Duodenal mucosa (tissue), 2 donors: ENCODE measurements around the gene BRAF.
A peak's percentile ranks its signal among the peaks of the same experiment; 100 is the strongest.
"Not testable (repeated sequence)": the region's sequence is repeated elsewhere in the genome, so short reads cannot be mapped to it uniquely, and the experiment has no call there.

Experiments
- H3K27ac ChIP-seq: one replicate; pipeline ENCODE4 v1.7.0; 2013; ENCODE audit warnings: low read depth, low read length
- H3K27me3 ChIP-seq, 2 donors: one replicate each; pipeline ENCODE4 v1.7.0; 2013; ENCODE audit warnings: low read length in 2 of 2, control low read depth in 1 of 2; ENCODE audit not compliant: insufficient read depth in 2 of 2, control insufficient read depth in 1 of 2
- H3K36me3 ChIP-seq, 2 donors: one replicate each; pipeline ENCODE4 v1.7.0; 2013; ENCODE audit warnings: low read length in 2 of 2, control low read depth in 1 of 2; ENCODE audit not compliant: insufficient read depth in 2 of 2, control insufficient read depth in 1 of 2
- H3K4me1 ChIP-seq, 2 donors: one replicate each; pipeline ENCODE4 v1.7.0; 2013; ENCODE audit warnings: low read length in 2 of 2, control low read depth in 1 of 2; ENCODE audit not compliant: insufficient read depth in 2 of 2, control insufficient read depth in 1 of 2
- H3K4me3 ChIP-seq, 2 donors: one replicate each; pipeline ENCODE4 v1.7.0; 2013; ENCODE audit warnings: low read length in 2 of 2, low read depth in 1 of 2
- H3K9ac ChIP-seq, 2 donors: one replicate each; pipeline ENCODE4 v1.7.0; 2013; ENCODE audit warnings: low read length in 2 of 2, low read depth in 1 of 2
- H3K9me3 ChIP-seq, 2 donors: one replicate each; pipeline ENCODE4 v1.7.0; 2013; ENCODE audit warnings: low read length in 2 of 2, control low read depth in 1 of 2; ENCODE audit not compliant: control insufficient read depth in 1 of 2

BRAF gene

DNA sequence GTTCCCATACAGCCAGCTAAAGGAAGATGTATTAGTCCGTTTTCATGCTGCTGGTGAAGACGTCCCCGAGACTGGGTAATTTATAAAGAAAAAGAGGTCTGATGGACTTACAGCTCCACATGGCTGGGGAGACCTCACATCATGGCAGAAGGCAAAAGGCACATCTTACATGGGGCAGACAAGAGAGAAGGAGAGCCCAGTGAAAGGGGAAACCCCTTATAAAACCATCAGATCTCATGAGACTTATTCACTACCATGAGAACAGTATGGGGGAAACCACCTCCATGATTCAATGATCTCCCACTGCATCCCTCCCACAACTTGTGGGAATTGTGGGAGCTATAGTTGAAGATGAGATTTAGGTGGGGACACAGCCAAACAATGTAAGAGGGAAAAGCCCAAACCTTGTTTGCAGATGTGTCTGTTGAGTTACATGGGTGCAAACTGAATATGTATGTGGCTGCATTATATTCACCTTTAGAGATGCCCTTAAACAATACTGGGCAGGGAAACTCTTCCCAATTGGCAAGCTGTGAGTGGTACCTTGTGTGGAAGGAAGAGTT is 13.1 kb upstream of the BRAF start:
- H3K9ac ChIP-seq = no peak overlapping the region
- H3K9me3 ChIP-seq = no peaks in the 10 kb centered on the region
- H3K27ac ChIP-seq = no peak overlapping the region
- no peak overlapping the region for H3K4me3 ChIP-seq
- H3K4me1 ChIP-seq = no peaks in the 10 kb centered on the region
- H3K36me3 ChIP-seq = no peaks in the 10 kb centered on the region
- no peaks in the 10 kb centered on the region for H3K27me3 ChIP-seq

DNA sequence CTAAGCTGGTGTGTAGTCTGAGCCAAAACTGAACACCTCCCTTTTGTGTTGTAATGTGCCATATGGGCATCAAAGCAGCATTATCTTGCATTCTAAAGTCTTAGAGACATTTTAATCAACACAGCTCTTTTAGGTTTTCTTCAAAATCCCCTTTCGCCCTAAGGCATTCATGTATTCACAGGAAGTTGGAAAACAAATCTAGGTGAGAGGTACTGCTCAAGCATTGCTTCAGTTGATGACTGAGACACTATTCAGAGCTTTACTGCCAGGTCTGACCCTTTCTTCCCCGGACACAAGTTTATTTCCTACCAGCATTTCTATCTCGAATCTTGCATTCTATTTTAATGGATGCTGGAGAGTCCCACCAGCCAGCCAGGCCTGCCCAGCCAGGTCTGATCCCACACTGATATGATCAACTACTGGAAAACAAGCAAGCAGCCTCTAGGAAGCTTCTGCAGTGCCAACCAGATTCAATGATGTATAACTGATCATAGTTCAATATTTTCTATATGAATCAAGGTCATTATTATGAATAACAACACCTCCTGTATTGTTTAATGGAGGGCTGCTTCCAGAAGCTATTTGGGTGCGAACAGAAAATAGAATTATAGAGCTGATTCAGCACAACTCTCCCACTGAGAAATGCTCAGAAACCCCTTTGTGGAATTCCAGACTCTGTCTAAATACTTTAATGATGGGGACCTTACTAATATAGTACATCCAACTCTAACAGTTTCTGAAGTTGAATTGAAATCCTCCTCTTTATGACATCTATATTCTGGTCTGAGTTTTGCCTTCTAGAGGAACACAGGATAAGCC is 4.0 kb upstream of the BRAF start:
- Histone ChIP-seq H3K27ac (no peak overlapping the region), H3K36me3 (no peaks in the 10 kb centered on the region), H3K9me3 (no peaks in the 10 kb centered on the region), H3K4me3 (no peak overlapping the region), H3K9ac (no peak overlapping the region), H3K4me1 (peaks cover 0 to 3% of the 10 kb centered on the region in 2 donors), H3K27me3 (no peaks in the 10 kb centered on the region)

DNA sequence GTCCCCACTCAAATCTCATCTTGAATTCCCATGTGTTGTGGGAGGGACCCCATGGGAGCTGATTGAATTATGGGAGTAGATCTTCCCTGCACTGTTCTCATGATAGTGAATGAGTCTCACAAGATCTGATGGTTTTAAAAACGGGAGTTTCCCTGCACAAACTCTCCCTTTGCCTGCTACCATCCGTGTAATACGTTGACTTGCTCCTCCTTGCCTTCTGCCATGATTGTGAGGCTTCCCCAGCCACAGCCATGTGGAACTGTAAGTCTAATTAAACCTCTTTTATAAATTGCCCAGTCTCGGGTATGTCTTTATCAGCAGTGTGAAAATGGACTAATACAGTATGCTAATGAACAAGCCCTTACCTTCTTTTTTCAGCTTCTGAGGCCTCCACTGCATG is 3.2 kb upstream of the BRAF start:
- not testable (repeated sequence) for H3K9ac ChIP-seq, H3K4me1 ChIP-seq, H3K36me3 ChIP-seq, H3K9me3 ChIP-seq, H3K27me3 ChIP-seq, H3K4me3 ChIP-seq, H3K27ac ChIP-seq

DNA sequence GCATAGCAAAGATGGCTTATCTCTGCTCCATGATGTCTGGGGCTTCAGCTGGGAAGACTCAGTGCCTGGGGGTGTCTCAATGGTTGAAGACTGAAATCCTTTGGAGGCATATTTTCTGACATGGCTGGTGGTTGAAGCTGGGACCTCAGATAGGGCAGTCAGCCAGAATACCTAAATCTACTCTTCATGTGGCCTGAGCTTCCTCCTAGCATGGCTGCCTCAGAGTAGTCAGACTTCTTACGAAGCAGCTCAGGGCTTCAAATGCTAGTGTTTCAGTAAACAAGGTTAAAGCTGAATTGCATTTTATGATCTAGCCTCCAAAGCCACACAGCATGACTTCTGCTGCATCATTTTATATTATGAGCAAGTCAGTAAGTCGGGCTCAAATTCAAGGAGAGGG is 2.6 kb upstream of the BRAF start:
- no peak overlapping the region for H3K4me3 ChIP-seq
- H3K27me3 ChIP-seq = no peaks in the 10 kb centered on the region
- no peaks in the 10 kb centered on the region for H3K36me3 ChIP-seq
- H3K4me1 ChIP-seq = peaks cover 3 to 15% of the 10 kb centered on the region in 2 donors
- no peak overlapping the region for H3K9ac ChIP-seq
- no peak overlapping the region for H3K27ac ChIP-seq
- H3K9me3 ChIP-seq = no peaks in the 10 kb centered on the region

DNA sequence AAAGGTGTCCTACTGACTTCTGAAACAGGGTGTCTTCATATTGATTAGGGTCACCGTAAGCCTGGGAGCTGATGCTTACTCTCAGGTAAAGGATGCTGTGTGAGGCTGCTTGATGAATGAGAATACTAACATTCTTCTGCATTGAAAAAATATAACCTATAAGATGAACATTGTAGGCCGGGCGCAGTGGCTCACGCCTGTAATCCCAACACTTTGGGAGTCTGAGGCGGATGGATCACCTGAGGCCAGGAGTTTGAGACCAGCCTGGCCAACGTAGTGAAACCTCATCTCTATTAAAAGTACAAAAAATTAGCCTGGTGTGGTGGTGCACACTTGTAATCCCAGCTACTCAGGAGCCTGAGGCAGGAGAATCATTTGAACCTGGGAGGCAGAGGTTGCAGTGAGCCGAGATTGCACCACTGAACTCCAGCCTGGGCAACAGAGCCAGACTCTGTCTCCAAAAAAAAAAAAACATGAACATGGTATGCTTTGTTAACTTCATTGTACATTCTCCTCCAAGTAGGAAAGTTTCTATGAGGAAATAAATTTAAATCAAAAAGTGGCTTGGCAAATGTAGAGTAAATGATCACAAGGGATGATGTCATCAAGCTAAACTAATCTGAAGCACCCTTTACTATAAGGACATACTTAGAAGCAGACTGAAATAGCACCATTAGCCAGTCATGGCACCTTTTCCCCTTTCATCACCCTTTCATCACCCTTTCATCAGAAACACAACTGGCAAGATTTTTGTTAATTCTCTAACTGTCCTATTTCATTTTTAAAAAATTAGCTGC is 1.5 kb upstream of the BRAF start:
- Histone ChIP-seq H3K27ac (no peak overlapping the region), H3K4me3 (no peak overlapping the region), H3K36me3 (no peaks in the 10 kb centered on the region), H3K4me1 (peaks cover 3 to 22% of the 10 kb centered on the region in 2 donors), H3K9me3 (no peaks in the 10 kb centered on the region), H3K9ac (no peak overlapping the region), H3K27me3 (no peaks in the 10 kb centered on the region)

DNA sequence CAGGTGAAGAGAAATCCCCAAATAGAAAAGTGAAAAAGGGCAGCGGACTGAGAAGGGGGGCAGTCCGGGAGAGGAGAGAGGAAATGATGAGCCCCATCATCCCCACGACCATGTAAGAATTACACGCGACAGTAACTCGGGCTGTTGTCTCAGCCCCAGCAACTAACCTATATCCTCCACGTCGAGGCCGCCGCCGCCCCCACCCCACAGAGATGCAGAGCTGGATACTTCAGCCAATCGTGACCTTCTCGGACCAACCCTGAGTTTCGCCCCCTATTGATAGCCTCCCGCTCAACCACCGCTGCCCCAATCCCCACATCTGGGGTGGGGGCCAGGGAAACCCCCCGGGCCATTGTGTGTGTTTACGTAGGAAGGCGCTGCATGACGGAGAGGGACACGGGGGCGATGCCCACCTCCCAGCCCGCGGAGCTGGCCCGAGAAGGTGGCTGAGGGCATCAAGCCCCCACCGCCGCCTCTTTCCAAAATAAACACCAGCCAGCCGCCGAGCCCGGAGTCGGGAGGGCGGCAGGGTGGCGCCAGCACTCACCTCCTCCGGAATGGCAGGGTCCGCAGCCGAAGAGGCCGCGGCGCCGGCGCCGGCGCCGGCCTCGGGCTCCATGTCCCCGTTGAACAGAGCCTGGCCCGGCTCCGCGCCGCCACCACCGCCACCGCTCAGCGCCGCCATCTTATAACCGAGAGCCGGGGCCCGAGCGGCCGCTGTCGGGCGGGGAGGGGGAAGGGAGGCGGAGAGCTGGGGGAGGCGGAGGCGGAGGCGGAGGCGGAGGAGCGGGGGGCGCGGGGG is 509 bp downstream of the BRAF start:
- Histone ChIP-seq H3K4me1 (peaks cover 3 to 27% of the 10 kb centered on the region in 2 donors), H3K27me3 (no peaks in the 10 kb centered on the region), H3K9me3 (no peaks in the 10 kb centered on the region), H3K27ac (peak overlapping the region; percentile 93), H3K9ac (peak overlapping the region; percentile 87 to 90), H3K36me3 (no peaks in the 10 kb centered on the region), H3K4me3 (peak overlapping the region; percentile 86 to 95)

DNA sequence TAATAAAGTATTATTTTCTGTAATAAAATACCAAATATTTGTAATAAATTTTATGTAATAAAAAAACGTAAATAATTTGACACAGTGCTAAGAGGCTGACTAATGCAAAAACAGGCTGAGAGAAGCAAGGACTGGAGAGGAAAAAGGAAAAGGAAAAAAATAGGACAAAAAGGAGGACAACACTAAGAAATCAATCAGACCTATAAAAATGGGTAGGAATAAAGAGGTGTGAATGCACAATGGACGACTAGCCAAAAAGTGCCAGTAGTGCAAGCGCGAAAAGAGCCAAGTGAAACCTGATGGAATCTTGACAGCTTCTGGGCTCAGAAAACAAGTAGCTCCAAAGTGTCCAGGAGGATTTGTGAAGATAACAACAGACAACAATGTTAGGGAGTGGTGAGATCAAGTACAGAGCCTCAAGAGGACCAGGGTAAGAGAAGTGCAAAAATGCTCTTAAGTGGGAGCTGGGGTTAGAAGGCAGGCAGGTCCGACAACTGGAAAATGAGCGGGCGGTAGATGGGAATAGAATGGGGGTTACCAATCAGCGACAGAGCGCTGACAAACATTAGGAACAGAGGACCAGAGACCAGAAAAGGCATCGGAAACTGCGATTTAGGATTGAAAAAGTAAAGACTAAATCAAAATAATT is 1.2 kb downstream of the BRAF start:
- Histone ChIP-seq H3K36me3 (no peaks in the 10 kb centered on the region), H3K4me1 (peaks cover 3 to 27% of the 10 kb centered on the region in 2 donors), H3K27ac (peak overlapping the region; percentile 93), H3K27me3 (no peaks in the 10 kb centered on the region), H3K9ac (peak overlapping the region; percentile 87 to 90), H3K9me3 (no peaks in the 10 kb centered on the region), H3K4me3 (peak overlapping the region; percentile 86 to 95)

DNA sequence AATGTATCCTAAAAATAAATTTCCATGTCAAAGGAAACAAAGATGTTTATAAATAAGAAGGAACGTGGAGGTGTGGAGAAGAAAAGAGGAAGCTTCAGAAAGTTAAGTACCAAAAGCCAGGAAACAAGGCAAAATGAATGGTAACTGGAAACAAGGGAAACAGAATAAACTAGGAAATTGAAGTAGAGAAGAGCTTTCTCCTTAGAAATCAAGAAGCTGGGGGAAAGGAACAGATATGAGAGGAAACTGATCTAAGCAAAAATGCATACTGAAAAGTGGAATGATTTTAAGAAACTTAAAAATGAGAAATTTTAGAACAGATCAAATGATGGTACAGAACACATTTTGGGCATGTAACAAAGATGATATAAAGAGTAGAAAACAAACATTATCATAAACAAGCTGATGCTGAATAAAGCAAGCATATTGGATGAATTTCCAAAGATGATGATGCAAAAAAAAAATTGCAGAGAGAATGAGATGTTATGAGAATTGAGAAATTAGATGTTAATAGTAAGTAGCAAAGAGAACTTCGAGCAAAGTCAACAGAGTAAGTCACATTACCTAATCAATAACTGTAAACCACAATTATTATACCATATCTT is 1.9 kb downstream of the BRAF start:
- Histone ChIP-seq H3K4me1 (peaks cover 3 to 27% of the 10 kb centered on the region in 2 donors), H3K9me3 (no peaks in the 10 kb centered on the region), H3K36me3 (no peaks in the 10 kb centered on the region), H3K27ac (no peak overlapping the region), H3K27me3 (no peaks in the 10 kb centered on the region), H3K4me3 (peak overlapping the region; percentile 7 to 86), H3K9ac (peak overlapping the region in 1 of 2 donors; percentile 22)

DNA sequence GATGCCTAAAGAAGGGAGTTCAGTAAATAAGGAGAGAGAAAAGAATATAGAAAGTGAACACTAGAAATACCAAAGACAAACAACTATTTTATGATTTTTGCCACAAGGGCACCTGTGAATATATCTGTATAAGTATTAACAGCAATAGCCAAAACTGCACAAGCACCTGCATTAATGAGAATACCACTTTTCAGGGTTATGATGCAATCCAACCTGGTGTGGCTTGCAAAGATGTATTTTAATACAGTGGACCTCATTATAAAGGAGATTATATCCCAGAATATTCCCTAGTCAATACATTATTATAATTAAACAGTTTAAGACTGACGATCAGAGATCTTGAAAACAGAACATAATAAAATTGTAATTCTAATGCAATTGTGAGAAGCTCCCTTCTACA is 4.0 kb downstream of the BRAF start:
- Histone ChIP-seq H3K4me1 (peaks cover 3 to 27% of the 10 kb centered on the region in 2 donors), H3K4me3 (no peak overlapping the region), H3K27ac (no peak overlapping the region), H3K9ac (no peak overlapping the region), H3K36me3 (no peaks in the 10 kb centered on the region), H3K27me3 (no peaks in the 10 kb centered on the region), H3K9me3 (no peaks in the 10 kb centered on the region)
